HG03064 (cell line): ENCODE results near the gene PARPBP.
"Not testable (repeated sequence)": the region's sequence is repeated elsewhere in the genome, so short reads cannot be mapped to it uniquely, and the experiment has no call there.

Source experiments
- ATAC-seq: cut with Tn5 transposase; IDR thresholded peaks from one replicate; pipeline ENCODE4 v1.9.1; 2021; ENCODE audit warnings: low read depth; ENCODE audit not compliant: unreplicated experiment

PARPBP gene

DNA sequence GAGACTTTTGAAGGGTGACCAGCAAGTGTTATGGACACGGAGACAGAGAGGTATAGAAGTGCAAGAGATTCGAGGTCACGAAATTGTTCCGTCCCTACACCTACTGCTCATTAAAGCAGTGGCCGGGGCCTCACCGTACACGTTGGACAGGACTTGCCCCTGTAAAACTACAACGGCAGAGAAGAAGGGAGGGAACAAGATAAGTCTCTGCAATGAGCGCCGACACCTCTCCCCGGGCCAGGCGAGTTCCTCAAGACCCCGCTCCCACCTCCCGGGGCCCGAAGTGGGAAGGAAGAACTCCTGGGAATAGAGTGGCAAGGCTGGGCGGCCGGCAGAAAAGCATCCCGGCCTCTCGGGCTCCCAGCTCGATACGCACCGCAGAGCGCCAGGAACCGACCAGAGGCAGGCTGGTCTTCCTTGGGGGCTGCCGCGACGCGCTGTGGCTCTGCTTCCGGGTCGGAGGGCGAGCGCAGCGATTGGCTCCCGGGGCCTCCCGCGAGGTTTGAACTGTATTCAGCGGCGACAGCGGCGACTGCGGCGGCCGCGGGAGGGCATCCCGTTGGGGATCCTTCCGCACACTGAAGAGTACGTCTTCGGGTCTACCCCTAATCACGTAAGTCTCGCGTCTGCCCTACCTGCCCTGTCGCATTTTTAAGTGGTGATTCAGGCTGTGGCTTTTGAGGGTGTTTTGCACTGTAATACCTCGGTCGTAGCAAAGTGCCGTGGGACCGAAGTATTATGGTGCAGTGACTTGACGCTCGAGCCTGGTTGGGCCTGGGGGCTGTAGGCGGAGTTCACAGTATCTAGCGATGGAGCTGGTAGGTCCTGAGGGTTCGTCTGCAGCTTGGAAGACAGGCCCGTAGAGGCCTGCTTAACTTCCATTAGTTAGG is at the start of gene PARPBP, which contains the start of gene NUP37:
Gene PARPBP (plus strand): TSS at position 510 of the 890 bp plus-strand sequence. CDS start 3,706 bp downstream, outside the sequence.
Gene NUP37 (minus strand): TSS at position 441 of the 890 bp plus-strand sequence. CDS start 1,596 bp downstream, outside the sequence.
- peak; percentile 96 for ATAC-seq

DNA sequence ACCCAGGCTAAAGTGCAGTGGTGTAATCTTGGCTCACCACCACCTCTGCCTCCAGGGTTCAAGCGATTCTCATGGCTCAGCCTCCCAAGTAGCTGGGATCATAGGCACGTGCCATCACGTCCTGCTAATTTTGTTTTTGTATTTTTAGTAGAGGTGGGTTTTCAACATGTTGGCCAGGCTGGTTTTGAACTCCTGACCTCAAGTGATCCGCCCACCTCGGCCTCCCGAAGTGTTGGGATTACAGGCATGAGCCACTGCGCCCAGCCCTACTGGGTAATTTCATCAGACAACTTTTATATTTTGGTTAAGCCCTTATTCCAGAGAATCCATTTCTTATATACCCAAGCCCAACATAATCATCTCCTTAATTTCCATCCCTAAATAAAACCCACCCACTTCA is 47.9 kb upstream of the PARPBP start:
- not testable (repeated sequence) for ATAC-seq

- ATAC-seq, result no peak
Measured at GRCh38 chr12:102080842-102081241, 39.1 kb upstream of the PARPBP start.

DNA sequence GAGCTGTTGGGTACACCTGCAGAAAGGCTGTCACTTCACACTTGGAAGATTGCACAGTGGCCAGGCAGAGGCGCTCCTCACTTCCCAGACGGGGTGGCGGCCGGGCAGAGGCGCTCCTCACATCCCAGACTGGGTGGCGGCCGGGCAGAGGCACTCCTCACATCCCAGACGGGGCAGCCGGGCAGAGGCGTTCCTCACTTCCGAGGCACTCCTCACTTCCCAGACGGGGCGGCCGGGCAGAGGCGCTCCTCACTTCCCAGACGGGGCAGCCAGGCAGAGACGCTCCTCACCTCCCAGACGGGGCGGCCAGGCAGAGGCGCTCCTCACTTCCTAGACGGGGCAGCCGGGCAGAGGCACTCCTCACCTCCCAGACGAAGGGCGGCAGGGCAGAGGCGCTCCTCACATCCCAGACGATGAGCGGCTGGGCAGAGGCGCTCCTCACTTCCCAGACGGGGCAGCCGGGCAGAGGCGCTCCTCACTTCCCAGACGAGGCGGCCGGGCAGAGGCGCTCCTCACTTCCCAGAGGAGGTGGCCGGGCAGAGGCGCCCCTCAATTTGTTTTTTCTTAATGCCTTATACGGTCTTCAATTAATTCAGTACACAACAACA is 30.7 kb upstream of the PARPBP start:
- not testable (repeated sequence) for ATAC-seq

GRCh38 chr12:102093319-102093718 is 26.7 kb upstream of the PARPBP start:
- ATAC-seq, result no peak

DNA sequence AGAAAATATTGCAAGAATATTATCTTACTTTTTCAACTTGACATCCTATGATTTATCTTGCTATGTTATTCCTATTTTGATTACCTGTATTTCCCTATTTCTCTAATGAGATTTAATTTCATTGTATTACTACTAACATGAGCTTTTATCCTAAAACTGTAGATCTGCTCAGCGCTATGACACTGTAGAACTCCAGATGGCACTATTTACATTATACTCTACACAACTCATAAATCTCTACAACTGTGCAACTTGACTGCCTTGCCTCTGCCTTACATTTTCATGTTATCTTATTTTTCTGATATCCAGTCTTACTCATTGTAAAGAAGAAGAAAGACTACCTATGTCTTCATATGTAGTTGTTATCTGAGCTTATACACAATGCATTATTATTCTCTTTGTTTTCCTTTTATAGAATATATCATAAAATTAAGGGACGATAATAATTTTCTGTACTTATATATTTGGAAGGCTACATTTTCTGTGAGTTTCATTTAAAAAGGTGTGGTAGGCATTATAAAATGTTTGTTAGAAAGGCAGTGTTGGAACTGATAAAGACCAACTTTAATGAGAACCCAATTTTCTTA is 24.2 kb upstream of the PARPBP start:
- ATAC-seq, result no peak

- no peak for ATAC-seq
Measured at GRCh38 chr12:102096855-102097254, 23.1 kb upstream of the PARPBP start.

- no peak for ATAC-seq
Measured at GRCh38 chr12:102106905-102107304, 13.1 kb upstream of the PARPBP start.

- no peak for ATAC-seq
Measured at GRCh38 chr12:102107970-102108369, 12.0 kb upstream of the PARPBP start.

DNA sequence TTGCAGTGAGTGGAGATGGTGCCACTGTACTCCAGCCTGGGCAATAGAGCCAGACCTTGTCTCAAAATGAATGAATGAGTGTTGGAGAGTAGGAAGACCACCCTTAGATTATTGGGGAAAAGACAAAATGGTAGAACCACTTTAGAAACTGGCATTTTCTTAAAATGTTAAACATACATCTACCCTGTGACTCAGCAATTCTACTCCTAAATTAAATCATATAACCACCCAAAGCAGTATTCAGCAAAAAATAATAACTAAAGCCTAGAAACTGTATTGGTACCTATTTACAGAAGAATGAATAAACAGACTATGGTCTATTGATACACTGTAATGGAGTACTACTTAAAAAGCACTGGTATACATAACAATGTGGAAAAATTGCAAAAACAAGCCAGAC is 9.2 kb upstream of the PARPBP start:
- no peak for ATAC-seq

DNA sequence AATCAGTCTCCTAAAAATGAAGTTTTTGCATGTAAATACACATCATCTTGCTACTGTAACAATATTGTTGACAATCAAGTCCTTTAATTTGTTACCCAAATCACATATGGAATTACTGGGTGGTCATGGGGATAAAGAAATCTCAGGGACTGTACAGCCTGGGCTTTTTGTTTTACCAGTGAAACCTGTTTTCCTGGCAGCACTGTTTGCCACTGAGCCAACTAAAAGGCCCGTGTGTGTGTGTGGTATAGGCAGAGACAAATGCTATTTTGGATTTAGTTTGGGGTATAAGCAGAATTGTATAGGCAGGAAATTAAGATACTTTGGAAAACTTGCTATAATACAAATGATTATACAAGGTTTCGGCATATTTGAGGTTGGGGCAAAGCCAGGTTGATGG is 5.8 kb upstream of the PARPBP start:
- ATAC-seq, result no peak

DNA sequence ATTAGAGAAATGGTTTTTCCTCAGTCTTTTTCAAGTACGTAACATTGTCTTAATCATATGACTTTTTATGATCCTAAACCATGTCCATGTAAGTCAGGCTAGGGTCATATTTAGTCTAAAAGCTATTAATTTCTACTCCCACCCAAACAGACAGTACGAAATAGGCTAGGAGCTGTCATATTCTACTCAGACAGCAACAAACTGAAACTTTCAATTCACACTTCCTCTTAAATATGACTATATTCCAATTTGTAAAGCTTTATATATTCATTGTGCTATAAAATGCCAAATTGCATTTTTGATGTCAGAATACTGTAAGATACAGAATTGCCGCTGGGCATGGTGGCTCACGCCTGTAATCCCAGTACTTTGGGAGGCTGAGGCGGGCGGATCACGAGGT is 3.6 kb upstream of the PARPBP start:
- ATAC-seq, result no peak

- no peak for ATAC-seq
Measured at GRCh38 chr12:102118874-102119273, 1.1 kb upstream of the PARPBP start.

GRCh38 chr12:102120564-102120873 is 536 bp downstream of the PARPBP start:
- no peak for ATAC-seq

DNA sequence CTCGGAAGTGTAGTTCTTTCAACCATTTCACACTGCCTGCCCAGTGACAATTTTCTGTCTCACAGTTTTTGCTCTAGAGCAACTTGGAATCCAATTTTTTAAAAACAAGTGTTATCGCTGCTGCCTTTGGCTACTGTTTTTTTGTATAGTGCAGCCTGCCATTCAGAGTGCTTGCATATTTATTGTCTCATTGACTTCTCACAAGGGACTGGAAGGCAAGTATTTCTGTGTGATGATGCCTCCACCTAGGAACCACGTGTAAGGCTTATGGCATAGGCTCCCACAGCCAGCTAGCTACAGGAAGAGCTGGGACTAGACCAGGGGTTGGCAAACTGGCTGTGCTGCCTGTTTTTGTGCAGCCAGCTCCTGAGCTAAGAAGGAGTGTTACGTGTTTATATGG is 903 bp downstream of the PARPBP start:
- ATAC-seq, result no peak

DNA sequence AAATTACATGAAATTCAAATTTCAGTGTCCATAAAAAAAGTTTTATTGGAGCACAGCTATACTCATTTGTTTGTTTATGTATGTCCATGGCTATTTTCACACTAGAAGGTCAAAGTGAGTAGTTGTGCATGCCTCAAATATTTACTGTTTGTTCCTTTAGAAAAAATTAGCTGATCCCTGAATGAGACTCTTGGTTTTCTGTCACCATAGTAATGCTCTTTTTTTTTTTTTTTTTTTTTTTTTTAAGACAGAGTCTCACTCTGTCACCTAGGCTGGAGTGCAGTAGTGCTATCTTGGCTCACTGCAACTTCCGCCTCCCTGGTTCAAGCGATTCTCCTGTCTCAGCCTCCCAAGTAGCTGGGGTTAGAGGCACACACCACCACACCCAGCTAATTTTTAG is 1.3 kb downstream of the PARPBP start:
- ATAC-seq, result not testable (repeated sequence)

DNA sequence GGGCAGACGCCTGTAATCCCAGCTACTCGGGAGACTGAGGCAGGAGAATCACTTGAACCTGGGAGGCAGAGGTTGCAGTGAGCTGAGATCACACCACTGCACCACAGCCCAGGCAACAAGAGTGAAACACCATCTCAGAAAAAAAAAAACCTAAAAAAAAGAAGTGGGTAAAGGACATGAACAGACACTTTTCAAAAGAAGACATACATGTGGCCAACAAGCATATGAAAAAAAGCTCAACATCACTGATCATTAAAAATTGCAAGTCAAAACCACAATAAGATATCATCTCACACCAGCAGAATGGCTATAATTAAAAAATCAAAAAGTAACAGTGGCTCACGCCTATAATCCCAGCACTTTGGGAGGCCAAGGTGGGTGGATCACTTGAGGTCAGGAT is 10.7 kb downstream of the PARPBP start:
- not testable (repeated sequence) for ATAC-seq

- not testable (repeated sequence) for ATAC-seq
Measured at GRCh38 chr12:102131442-102131841, 11.5 kb downstream of the PARPBP start.

DNA sequence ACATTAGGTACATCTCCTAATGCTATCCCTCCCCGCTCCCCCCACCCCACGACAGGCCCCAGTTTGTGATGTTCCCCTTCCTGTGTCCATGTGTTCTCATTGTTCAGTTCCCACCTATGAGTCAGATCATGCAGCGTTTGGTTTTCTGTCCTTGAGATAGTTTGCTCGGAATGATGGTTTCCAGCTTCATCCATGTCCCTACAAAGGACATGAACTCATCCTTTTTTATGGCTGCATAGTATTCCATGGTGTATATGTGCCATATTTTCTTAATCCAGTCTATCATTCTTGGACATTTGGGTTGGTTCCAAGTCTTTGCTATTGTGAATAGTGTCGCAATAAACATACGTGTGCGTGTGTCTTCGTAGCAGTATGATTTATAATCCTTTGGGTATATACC is 17.6 kb downstream of the PARPBP start:
- not testable (repeated sequence) for ATAC-seq

- ATAC-seq, result not testable (repeated sequence)
Measured at GRCh38 chr12:102142866-102143373, 22.9 kb downstream of the PARPBP start.

GRCh38 chr12:102144221-102144620 is 24.2 kb downstream of the PARPBP start:
- ATAC-seq, result no peak
